ENCODE results near the gene SPATA6. TPM values are rescaled to one million over a fixed set of nuclear protein-coding genes. Genes with fewer than 3 reads are reported as not detected.

The SPATA6 gene
- total RNA-seq, 1 donor from 2014 or later: 50.1 TPM

DNA sequence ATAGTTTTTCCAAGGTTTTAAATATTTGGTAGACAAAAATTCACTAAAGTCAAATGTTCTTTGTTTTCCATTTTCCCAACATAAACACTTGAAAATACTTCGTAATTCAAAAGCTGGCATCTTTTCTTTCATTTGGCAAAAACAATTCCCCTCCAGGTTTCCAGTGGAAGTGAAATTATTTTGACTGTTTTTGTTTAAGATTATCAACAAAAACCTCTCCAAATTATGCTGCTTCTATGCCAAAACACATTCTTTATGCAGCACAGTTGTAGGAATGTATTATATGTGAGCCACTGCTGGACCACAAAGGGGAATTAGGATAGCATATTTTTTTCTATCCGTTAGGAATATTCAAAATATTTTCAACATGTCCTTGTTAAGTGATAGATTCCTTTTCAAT, 205.4 kb downstream of the SPATA6 start:
- Histone ChIP-seq H3K27ac (ENCODE audit: low read depth, low read length) (no peak overlapping the region), H3K27me3 (ENCODE audit: control insufficient read depth in 3 of 3, insufficient read depth in 3 of 3, low read length in 3 of 3) (no peaks in the 10 kb centered on the region), H3K4me3 (ENCODE audit: low read length in 3 of 3) (no peak overlapping the region), H3K36me3 (ENCODE audit: control insufficient read depth in 3 of 3, insufficient read depth in 3 of 3, low read length in 3 of 3) (no peaks in the 10 kb centered on the region), H3K9ac (ENCODE audit: low read depth in 1 of 3, low read length in 3 of 3) (no peak overlapping the region), H3K4me1 (ENCODE audit: control insufficient read depth in 3 of 3, insufficient read depth in 3 of 3, low read length in 3 of 3) (no peaks in the 10 kb centered on the region), H3K9me3 (ENCODE audit: control insufficient read depth in 3 of 3, low read length in 3 of 3) (no peaks in the 10 kb centered on the region)

DNA sequence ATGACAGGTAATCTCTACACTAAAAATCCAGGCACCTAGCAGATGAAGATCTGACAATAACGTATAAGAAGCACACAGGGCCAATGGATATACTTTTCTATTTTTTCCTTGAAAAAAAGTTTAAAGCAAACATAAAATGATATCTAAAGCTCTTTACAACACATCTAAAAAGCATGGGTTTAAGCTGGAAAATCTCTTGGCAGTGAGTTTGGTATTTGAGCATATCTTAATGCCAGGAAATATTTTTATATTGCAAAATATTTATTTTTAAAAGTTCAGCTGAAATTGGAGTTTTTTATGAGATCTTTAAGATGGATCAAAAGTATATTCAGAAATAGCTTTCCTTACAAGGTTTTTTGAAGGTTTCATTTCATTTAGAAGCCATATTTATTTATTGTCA, 209.0 kb downstream of the SPATA6 start:
- Histone ChIP-seq H3K36me3 (ENCODE audit: control insufficient read depth in 3 of 3, insufficient read depth in 3 of 3, low read length in 3 of 3) (no peaks in the 10 kb centered on the region), H3K4me3 (ENCODE audit: low read length in 3 of 3) (no peak overlapping the region), H3K27me3 (ENCODE audit: control insufficient read depth in 3 of 3, insufficient read depth in 3 of 3, low read length in 3 of 3) (no peaks in the 10 kb centered on the region), H3K4me1 (ENCODE audit: control insufficient read depth in 3 of 3, insufficient read depth in 3 of 3, low read length in 3 of 3) (no peaks in the 10 kb centered on the region), H3K9me3 (ENCODE audit: control insufficient read depth in 3 of 3, low read length in 3 of 3) (no peaks in the 10 kb centered on the region), H3K27ac (ENCODE audit: low read depth, low read length) (no peak overlapping the region), H3K9ac (ENCODE audit: low read depth in 1 of 3, low read length in 3 of 3) (no peak overlapping the region)

DNA sequence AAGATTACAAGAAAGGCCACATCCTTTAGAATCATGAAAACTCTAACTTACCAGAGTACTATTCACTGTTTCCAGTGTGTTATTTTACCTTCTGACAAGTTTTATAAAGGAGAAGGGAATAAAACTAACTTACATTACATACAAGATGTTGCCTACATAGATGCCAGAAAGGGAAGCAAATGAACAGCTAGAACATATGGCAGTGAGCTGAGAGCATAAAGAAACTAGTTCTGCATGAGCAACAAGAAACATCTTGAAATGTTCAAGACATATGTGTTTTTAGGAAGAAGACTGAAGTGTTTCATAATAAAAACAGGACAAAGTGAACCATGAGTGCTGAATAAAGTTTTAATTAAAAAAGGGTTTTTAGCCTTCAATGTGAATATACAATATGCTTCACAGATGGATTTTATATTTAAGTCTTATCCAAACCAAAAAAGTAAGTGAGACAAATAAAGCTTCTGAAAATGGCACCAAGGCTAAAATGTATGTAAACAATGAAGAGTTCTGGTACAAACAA, 210.1 kb downstream of the SPATA6 start:
- Histone ChIP-seq H3K27ac (ENCODE audit: low read depth, low read length) (no peak overlapping the region), H3K9ac (ENCODE audit: low read depth in 1 of 3, low read length in 3 of 3) (no peak overlapping the region), H3K27me3 (ENCODE audit: control insufficient read depth in 3 of 3, insufficient read depth in 3 of 3, low read length in 3 of 3) (no peaks in the 10 kb centered on the region), H3K9me3 (ENCODE audit: control insufficient read depth in 3 of 3, low read length in 3 of 3) (no peaks in the 10 kb centered on the region), H3K4me1 (ENCODE audit: control insufficient read depth in 3 of 3, insufficient read depth in 3 of 3, low read length in 3 of 3) (no peaks in the 10 kb centered on the region), H3K36me3 (ENCODE audit: control insufficient read depth in 3 of 3, insufficient read depth in 3 of 3, low read length in 3 of 3) (no peaks in the 10 kb centered on the region), H3K4me3 (ENCODE audit: low read length in 3 of 3) (no peak overlapping the region)

DNA sequence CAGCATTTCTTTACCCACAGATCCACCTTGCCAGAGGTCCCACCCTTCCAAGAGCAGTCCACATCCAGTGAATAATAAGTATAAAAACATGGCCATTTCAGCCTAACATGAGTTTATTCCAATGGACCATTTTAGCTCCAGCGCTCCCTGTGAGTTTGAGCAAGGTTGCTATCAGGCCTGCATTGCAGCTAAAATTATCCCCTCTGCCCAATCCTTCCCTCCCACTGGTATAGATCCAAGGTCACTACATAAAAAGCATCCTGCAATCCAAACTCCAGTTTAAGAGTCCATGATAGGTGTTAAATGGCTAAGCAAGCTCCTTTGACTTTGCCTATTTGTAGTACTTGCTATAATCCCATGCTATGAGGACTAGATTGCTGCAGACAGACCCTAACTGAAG, 213.9 kb downstream of the SPATA6 start:
- Histone ChIP-seq H3K36me3 (ENCODE audit: control insufficient read depth in 3 of 3, insufficient read depth in 3 of 3, low read length in 3 of 3) (no peaks in the 10 kb centered on the region), H3K4me3 (ENCODE audit: low read length in 3 of 3) (no peak overlapping the region), H3K9ac (ENCODE audit: low read depth in 1 of 3, low read length in 3 of 3) (no peak overlapping the region), H3K9me3 (ENCODE audit: control insufficient read depth in 3 of 3, low read length in 3 of 3) (no peaks in the 10 kb centered on the region), H3K27ac (ENCODE audit: low read depth, low read length) (no peak overlapping the region), H3K4me1 (ENCODE audit: control insufficient read depth in 3 of 3, insufficient read depth in 3 of 3, low read length in 3 of 3) (no peaks in the 10 kb centered on the region), H3K27me3 (ENCODE audit: control insufficient read depth in 3 of 3, insufficient read depth in 3 of 3, low read length in 3 of 3) (no peaks in the 10 kb centered on the region)

DNA sequence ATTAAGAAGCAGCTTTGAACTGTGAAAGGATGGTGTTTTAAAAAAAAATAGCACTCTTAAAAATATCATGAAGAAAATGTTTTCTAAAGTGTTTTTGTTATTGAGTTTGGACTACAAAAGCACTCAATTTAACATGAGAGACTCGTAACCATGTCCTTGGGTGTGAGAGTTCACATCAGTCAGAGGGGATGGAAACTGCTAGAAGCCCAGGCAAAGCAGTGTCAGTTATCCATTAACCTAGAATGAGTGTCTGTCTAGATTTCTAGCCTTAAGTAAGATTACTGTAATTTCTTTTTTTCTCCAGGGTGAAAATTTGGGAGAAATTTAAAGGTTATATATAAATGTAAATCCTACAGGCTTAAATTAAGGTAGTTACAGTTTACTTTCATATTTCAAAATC, 217.8 kb downstream of the SPATA6 start:
- Histone ChIP-seq H3K27ac (ENCODE audit: low read depth, low read length) (no peak overlapping the region), H3K4me3 (ENCODE audit: low read length in 3 of 3) (no peak overlapping the region), H3K27me3 (ENCODE audit: control insufficient read depth in 3 of 3, insufficient read depth in 3 of 3, low read length in 3 of 3) (no peaks in the 10 kb centered on the region), H3K9ac (ENCODE audit: low read depth in 1 of 3, low read length in 3 of 3) (no peak overlapping the region), H3K9me3 (ENCODE audit: control insufficient read depth in 3 of 3, low read length in 3 of 3) (no peaks in the 10 kb centered on the region), H3K36me3 (ENCODE audit: control insufficient read depth in 3 of 3, insufficient read depth in 3 of 3, low read length in 3 of 3) (no peaks in the 10 kb centered on the region), H3K4me1 (ENCODE audit: control insufficient read depth in 3 of 3, insufficient read depth in 3 of 3, low read length in 3 of 3) (no peaks in the 10 kb centered on the region)

DNA sequence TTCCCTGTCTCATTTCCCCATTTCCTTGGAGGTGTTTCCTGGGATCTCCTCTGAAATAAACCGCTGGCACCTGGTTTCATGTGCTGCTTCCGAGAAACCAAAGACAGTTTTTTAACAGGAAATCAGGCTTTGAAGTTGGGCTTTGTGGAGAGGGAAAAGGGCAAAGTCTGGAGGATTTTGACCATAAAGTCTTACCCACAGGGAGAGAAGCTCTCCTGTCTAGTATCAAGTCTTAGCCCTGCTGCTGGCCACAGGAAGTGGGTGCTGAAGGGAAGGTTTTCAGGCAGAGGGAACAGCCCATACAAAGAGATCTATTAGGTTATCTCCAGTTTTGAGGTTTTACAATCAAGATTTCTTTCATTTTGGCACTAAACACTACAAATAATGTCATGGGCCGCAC, 220.2 kb downstream of the SPATA6 start:
- Histone ChIP-seq H3K9me3 (ENCODE audit: control insufficient read depth in 3 of 3, low read length in 3 of 3) (no peaks in the 10 kb centered on the region), H3K36me3 (ENCODE audit: control insufficient read depth in 3 of 3, insufficient read depth in 3 of 3, low read length in 3 of 3) (no peaks in the 10 kb centered on the region), H3K4me3 (ENCODE audit: low read length in 3 of 3) (no peak overlapping the region), H3K27me3 (ENCODE audit: control insufficient read depth in 3 of 3, insufficient read depth in 3 of 3, low read length in 3 of 3) (no peaks in the 10 kb centered on the region), H3K4me1 (ENCODE audit: control insufficient read depth in 3 of 3, insufficient read depth in 3 of 3, low read length in 3 of 3) (no peaks in the 10 kb centered on the region), H3K27ac (ENCODE audit: low read depth, low read length) (no peak overlapping the region), H3K9ac (ENCODE audit: low read depth in 1 of 3, low read length in 3 of 3) (no peak overlapping the region)

DNA sequence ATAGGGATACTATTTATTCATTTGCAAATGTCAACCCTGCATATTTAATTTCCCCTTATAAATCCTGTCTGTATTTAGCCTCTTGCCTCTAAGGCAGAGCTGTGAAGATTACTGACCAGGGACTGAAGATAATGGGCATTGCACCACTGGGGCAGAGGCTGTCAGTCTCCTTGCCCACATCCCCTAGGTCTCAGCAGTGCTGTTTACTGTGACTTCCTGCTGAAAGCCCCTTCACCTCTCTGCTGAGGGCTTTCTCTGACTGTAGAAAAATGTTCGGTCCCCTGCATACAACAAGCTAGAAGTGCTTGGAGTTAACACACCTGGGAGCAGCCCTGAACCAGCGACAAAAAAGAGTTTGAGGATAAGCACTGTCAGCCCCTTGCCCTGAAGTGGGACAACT, 220.7 kb downstream of the SPATA6 start:
- no peak overlapping the region for H3K27ac ChIP-seq (ENCODE audit: low read depth, low read length)
- H3K9ac ChIP-seq (ENCODE audit: low read depth in 1 of 3, low read length in 3 of 3): no peak overlapping the region
- H3K4me1 ChIP-seq (ENCODE audit: control insufficient read depth in 3 of 3, insufficient read depth in 3 of 3, low read length in 3 of 3): no peaks in the 10 kb centered on the region
- H3K36me3 ChIP-seq (ENCODE audit: control insufficient read depth in 3 of 3, insufficient read depth in 3 of 3, low read length in 3 of 3): no peaks in the 10 kb centered on the region
- no peaks in the 10 kb centered on the region for H3K9me3 ChIP-seq (ENCODE audit: control insufficient read depth in 3 of 3, low read length in 3 of 3)
- H3K4me3 ChIP-seq (ENCODE audit: low read length in 3 of 3): no peak overlapping the region
- no peaks in the 10 kb centered on the region for H3K27me3 ChIP-seq (ENCODE audit: control insufficient read depth in 3 of 3, insufficient read depth in 3 of 3, low read length in 3 of 3)

DNA sequence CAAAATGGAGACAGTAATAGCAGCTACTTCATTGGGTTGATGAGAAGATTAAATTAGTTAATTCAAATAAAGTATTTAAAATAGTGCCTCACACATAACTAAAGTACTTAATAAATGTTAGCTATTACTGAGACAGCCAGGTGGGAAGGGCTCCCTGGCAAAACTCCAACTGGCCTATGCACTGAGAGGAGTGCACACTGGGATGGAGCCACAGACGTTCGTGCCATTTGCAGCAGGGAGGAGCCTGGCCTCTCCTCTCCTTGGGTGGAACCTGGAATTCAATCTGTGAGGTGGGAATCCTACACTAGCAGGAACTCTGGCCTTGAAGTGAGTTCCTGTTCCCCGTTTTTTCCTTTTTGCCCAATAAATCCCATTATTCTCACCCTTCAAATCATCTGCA, 221.4 kb downstream of the SPATA6 start:
- H3K9me3 ChIP-seq (ENCODE audit: control insufficient read depth in 3 of 3, low read length in 3 of 3): no peaks in the 10 kb centered on the region
- H3K36me3 ChIP-seq (ENCODE audit: control insufficient read depth in 3 of 3, insufficient read depth in 3 of 3, low read length in 3 of 3): no peaks in the 10 kb centered on the region
- H3K4me1 ChIP-seq (ENCODE audit: control insufficient read depth in 3 of 3, insufficient read depth in 3 of 3, low read length in 3 of 3): no peaks in the 10 kb centered on the region
- no peak overlapping the region for H3K4me3 ChIP-seq (ENCODE audit: low read length in 3 of 3)
- no peak overlapping the region for H3K9ac ChIP-seq (ENCODE audit: low read depth in 1 of 3, low read length in 3 of 3)
- H3K27ac ChIP-seq (ENCODE audit: low read depth, low read length): no peak overlapping the region
- no peaks in the 10 kb centered on the region for H3K27me3 ChIP-seq (ENCODE audit: control insufficient read depth in 3 of 3, insufficient read depth in 3 of 3, low read length in 3 of 3)

DNA sequence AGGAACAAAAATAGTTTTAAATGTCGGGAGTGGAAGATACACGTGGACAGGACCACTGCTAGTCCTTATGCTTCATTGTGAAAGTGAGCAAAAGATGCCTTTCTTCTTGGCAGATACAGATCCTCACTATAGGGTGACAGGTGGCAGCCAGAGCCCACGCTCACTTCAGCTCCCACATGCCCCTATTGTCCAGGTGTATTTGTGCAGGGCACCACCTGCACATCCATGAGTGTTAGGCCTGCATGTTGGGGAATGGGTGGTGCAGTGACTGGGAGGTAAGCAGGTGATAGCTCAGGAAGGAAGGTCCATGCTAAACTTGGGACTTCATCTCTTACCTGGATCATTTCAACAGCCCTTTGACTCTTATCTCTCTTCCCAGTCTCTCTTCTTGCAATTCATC, 222.1 kb downstream of the SPATA6 start:
- H3K9ac ChIP-seq (ENCODE audit: low read depth in 1 of 3, low read length in 3 of 3): no peak overlapping the region
- H3K36me3 ChIP-seq (ENCODE audit: control insufficient read depth in 3 of 3, insufficient read depth in 3 of 3, low read length in 3 of 3): no peaks in the 10 kb centered on the region
- H3K9me3 ChIP-seq (ENCODE audit: control insufficient read depth in 3 of 3, low read length in 3 of 3): no peaks in the 10 kb centered on the region
- H3K27ac ChIP-seq (ENCODE audit: low read depth, low read length): no peak overlapping the region
- no peaks in the 10 kb centered on the region for H3K4me1 ChIP-seq (ENCODE audit: control insufficient read depth in 3 of 3, insufficient read depth in 3 of 3, low read length in 3 of 3)
- H3K4me3 ChIP-seq (ENCODE audit: low read length in 3 of 3): no peak overlapping the region
- H3K27me3 ChIP-seq (ENCODE audit: control insufficient read depth in 3 of 3, insufficient read depth in 3 of 3, low read length in 3 of 3): no peaks in the 10 kb centered on the region

DNA sequence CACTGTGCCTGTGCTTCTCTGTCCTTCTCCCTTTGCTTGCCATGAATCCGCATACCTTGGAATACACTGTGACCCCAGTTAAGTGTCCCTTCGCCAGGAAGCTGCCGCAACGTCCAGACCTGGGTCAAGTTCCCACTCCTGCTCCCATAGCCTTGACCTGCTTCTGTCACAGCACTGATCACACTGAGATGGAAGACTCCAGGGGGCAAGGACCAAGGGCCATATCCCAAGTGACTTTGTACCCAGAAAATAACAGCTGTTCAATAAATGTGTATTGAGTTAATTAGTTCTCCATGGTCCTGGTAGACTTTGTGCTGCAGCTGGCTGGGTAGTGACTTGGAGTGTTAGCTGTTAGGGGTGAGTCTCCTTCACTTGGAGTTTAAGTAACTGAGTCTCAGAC, 223.6 kb downstream of the SPATA6 start:
- no peak overlapping the region for H3K27ac ChIP-seq (ENCODE audit: low read depth, low read length)
- H3K9ac ChIP-seq (ENCODE audit: low read depth in 1 of 3, low read length in 3 of 3): no peak overlapping the region
- H3K27me3 ChIP-seq (ENCODE audit: control insufficient read depth in 3 of 3, insufficient read depth in 3 of 3, low read length in 3 of 3): no peaks in the 10 kb centered on the region
- no peaks in the 10 kb centered on the region for H3K36me3 ChIP-seq (ENCODE audit: control insufficient read depth in 3 of 3, insufficient read depth in 3 of 3, low read length in 3 of 3)
- H3K9me3 ChIP-seq (ENCODE audit: control insufficient read depth in 3 of 3, low read length in 3 of 3): no peaks in the 10 kb centered on the region
- no peaks in the 10 kb centered on the region for H3K4me1 ChIP-seq (ENCODE audit: control insufficient read depth in 3 of 3, insufficient read depth in 3 of 3, low read length in 3 of 3)
- no peak overlapping the region for H3K4me3 ChIP-seq (ENCODE audit: low read length in 3 of 3)

DNA sequence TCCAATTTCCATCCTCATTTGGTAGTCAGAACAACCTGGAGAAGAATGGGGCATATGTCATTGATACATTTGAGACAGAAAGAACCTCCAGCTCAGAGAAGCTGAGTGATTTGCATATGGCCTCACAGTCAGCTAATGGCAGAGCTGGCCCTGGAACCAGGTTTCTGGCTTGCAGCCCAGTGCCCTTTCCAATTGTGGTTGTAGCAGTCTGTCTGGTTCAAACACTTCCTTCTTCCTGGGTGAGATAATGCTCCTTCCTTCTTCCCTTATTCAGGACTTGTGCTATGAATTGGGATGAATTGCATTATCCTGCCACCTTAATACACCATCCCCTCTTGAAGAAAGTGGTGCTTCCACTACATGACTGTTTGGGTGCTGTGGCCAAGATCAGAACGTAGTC, 225.3 kb downstream of the SPATA6 start:
- no peak overlapping the region for H3K27ac ChIP-seq (ENCODE audit: low read depth, low read length)
- no peaks in the 10 kb centered on the region for H3K9me3 ChIP-seq (ENCODE audit: control insufficient read depth in 3 of 3, low read length in 3 of 3)
- no peaks in the 10 kb centered on the region for H3K27me3 ChIP-seq (ENCODE audit: control insufficient read depth in 3 of 3, insufficient read depth in 3 of 3, low read length in 3 of 3)
- H3K4me3 ChIP-seq (ENCODE audit: low read length in 3 of 3): no peak overlapping the region
- H3K9ac ChIP-seq (ENCODE audit: low read depth in 1 of 3, low read length in 3 of 3): no peak overlapping the region
- no peaks in the 10 kb centered on the region for H3K36me3 ChIP-seq (ENCODE audit: control insufficient read depth in 3 of 3, insufficient read depth in 3 of 3, low read length in 3 of 3)
- no peaks in the 10 kb centered on the region for H3K4me1 ChIP-seq (ENCODE audit: control insufficient read depth in 3 of 3, insufficient read depth in 3 of 3, low read length in 3 of 3)
